ENCODE measurements around the gene CRYBG1. TPM values are rescaled to one million over a fixed set of nuclear protein-coding genes. Genes with fewer than 3 reads are reported as not detected.

CRYBG1 gene, protein sequence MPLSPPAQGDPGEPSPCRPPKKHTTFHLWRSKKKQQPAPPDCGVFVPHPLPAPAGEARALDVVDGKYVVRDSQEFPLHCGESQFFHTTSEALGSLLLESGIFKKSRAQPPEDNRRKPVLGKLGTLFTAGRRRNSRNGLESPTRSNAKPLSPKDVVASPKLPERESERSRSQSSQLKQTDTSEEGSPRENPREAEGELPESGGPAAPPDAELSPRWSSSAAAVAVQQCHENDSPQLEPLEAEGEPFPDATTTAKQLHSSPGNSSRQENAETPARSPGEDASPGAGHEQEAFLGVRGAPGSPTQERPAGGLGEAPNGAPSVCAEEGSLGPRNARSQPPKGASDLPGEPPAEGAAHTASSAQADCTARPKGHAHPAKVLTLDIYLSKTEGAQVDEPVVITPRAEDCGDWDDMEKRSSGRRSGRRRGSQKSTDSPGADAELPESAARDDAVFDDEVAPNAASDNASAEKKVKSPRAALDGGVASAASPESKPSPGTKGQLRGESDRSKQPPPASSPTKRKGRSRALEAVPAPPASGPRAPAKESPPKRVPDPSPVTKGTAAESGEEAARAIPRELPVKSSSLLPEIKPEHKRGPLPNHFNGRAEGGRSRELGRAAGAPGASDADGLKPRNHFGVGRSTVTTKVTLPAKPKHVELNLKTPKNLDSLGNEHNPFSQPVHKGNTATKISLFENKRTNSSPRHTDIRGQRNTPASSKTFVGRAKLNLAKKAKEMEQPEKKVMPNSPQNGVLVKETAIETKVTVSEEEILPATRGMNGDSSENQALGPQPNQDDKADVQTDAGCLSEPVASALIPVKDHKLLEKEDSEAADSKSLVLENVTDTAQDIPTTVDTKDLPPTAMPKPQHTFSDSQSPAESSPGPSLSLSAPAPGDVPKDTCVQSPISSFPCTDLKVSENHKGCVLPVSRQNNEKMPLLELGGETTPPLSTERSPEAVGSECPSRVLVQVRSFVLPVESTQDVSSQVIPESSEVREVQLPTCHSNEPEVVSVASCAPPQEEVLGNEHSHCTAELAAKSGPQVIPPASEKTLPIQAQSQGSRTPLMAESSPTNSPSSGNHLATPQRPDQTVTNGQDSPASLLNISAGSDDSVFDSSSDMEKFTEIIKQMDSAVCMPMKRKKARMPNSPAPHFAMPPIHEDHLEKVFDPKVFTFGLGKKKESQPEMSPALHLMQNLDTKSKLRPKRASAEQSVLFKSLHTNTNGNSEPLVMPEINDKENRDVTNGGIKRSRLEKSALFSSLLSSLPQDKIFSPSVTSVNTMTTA (N-terminal part only)
- 0.66 and 1.3 TPM in 2 replicates for total RNA-seq (2014; rRNA removed; shearing (Covaris generic))

- Histone ChIP-seq H3K27me3 (ENCODE audit: control insufficient read depth, insufficient read depth, low read length) (peaks cover 13% of the 10 kb centered on the region), H3K4me3 (ENCODE audit: insufficient read depth, low read depth, low read length) (peak within 1 kb of the TSS; percentile 67), H3K36me3 (replicated peaks; ENCODE audit: control insufficient read depth, insufficient read depth, low read length) (no peaks in the 10 kb centered on the region)
- peak; percentile 98 for DNase-seq
Measured at GRCh38 chr6:106360410-106360988, at the start of gene CRYBG1. Gene CRYBG1 (plus strand): TSS chr6:106360717. CDS start chr6:106360909, 192 bp downstream.

DNA sequence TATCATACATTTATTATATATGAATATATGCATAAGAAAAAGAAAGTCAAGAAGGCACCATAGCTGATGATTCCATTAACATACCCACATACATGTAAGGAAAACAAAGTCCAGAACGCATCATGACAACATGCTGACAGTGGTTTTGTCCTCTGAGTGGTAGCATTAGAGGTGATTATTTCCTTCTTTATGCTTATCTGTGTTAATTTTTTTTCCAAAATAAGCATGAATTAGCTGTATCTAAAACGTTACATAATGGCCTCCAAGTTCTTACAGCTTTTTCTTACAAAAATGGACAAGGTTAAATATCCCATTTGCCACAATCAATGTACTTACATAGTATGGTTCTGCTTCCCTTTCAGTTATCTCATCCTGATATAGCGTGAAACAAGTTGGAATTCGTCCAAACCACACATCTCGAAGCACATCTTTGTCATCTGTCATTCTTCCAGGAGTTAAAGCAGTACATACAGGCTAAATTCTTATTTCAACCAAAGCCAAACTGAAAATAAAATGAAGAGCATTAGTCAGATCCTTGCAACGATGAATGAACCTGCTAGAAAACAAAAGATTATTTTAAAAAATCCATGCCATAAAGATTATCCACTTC, 44.6 kb upstream of the CRYBG1 start:
- H3K27me3 ChIP-seq (ENCODE audit: control insufficient read depth, insufficient read depth, low read length) = no peaks in the 10 kb centered on the region
- no peak overlapping the region for H3K4me3 ChIP-seq (ENCODE audit: insufficient read depth, low read depth, low read length)
- H3K36me3 ChIP-seq (replicated peaks; ENCODE audit: control insufficient read depth, insufficient read depth, low read length) = peaks cover 2% of the 10 kb centered on the region
- DNase-seq = no peak

DNA sequence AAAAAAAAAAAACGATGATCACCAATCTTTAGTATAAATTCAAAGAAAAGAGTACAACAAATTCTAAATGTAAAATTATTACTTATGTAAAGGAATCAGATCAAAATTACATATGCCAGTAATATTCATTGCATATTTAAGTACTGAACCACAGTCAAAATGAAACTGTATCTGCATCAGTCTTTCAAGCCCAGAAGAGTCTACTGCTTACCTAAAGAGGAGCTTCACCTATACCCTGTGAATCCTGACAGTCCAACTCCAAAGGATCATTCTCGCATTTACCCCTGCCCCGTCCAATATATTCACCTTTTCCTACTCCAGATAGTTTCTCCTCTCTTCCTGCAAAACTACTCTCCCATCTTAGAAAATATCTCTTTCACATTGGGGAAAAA, 44.1 kb upstream of the CRYBG1 start:
- Histone ChIP-seq H3K4me3 (ENCODE audit: insufficient read depth, low read depth, low read length) (no peak overlapping the region), H3K36me3 (replicated peaks; ENCODE audit: control insufficient read depth, insufficient read depth, low read length) (peaks cover 2% of the 10 kb centered on the region), H3K27me3 (ENCODE audit: control insufficient read depth, insufficient read depth, low read length) (no peaks in the 10 kb centered on the region)
- DNase-seq = no peak

DNA sequence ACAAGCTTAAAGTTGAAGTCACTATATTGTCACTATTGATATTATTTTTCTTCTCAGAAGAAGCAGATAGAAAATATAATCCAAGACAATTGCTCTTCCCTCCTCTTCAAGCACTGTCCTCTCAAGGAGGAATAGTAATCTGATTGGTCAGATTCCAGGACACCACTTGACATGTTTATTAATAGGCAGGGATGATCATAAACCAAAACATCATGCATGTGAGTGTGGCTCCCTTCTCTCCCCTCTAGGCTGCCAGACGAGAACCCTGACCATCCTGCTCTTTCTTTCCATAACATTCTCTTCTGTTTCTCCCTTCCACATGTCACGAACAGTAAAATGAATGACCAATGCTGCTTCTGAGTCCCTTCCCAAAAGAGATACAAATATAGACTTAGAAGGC, 42.5 kb upstream of the CRYBG1 start:
- no peaks in the 10 kb centered on the region for H3K27me3 ChIP-seq (ENCODE audit: control insufficient read depth, insufficient read depth, low read length)
- DNase-seq = no peak
- peaks cover 2% of the 10 kb centered on the region for H3K36me3 ChIP-seq (replicated peaks; ENCODE audit: control insufficient read depth, insufficient read depth, low read length)
- H3K4me3 ChIP-seq (ENCODE audit: insufficient read depth, low read depth, low read length) = no peak overlapping the region

- H3K4me3 ChIP-seq (ENCODE audit: insufficient read depth, low read depth, low read length) = no peak overlapping the region
- no peaks in the 10 kb centered on the region for H3K27me3 ChIP-seq (ENCODE audit: control insufficient read depth, insufficient read depth, low read length)
- H3K36me3 ChIP-seq (replicated peaks; ENCODE audit: control insufficient read depth, insufficient read depth, low read length) = peaks cover 2% of the 10 kb centered on the region
- DNase-seq = no peak
Measured at GRCh38 chr6:106318851-106319250, 41.7 kb upstream of the CRYBG1 start.

- H3K27me3 ChIP-seq (ENCODE audit: control insufficient read depth, insufficient read depth, low read length) = no peaks in the 10 kb centered on the region
- H3K36me3 ChIP-seq (replicated peaks; ENCODE audit: control insufficient read depth, insufficient read depth, low read length) = no peaks in the 10 kb centered on the region
- H3K4me3 ChIP-seq (ENCODE audit: insufficient read depth, low read depth, low read length) = no peak overlapping the region
- no peak for DNase-seq
Measured at GRCh38 chr6:106321940-106322339, 38.6 kb upstream of the CRYBG1 start.

GRCh38 chr6:106324726-106325335, 35.7 kb upstream of the CRYBG1 start:
- H3K4me3 ChIP-seq (ENCODE audit: insufficient read depth, low read depth, low read length) = peak overlapping the region; percentile 76
- no peak for DNase-seq
- no peaks in the 10 kb centered on the region for H3K36me3 ChIP-seq (replicated peaks; ENCODE audit: control insufficient read depth, insufficient read depth, low read length)
- H3K27me3 ChIP-seq (ENCODE audit: control insufficient read depth, insufficient read depth, low read length) = no peaks in the 10 kb centered on the region

- Histone ChIP-seq H3K36me3 (replicated peaks; ENCODE audit: control insufficient read depth, insufficient read depth, low read length) (no peaks in the 10 kb centered on the region), H3K4me3 (ENCODE audit: insufficient read depth, low read depth, low read length) (peak within 1 kb of the TSS; percentile 76), H3K27me3 (ENCODE audit: control insufficient read depth, insufficient read depth, low read length) (no peaks in the 10 kb centered on the region)
- peak; percentile 96 for DNase-seq
Measured at GRCh38 chr6:106325336-106326178, 35.0 kb upstream of the CRYBG1 start, which contains the start of gene ATG5. Gene ATG5 (minus strand): TSS chr6:106325760. CDS start chr6:106316208, 9,552 bp downstream.

- peak; percentile 59 for DNase-seq
- no peaks in the 10 kb centered on the region for H3K36me3 ChIP-seq (replicated peaks; ENCODE audit: control insufficient read depth, insufficient read depth, low read length)
Measured at GRCh38 chr6:106334646-106335448, 25.7 kb upstream of the CRYBG1 start.

GRCh38 chr6:106339334-106340029, 21.0 kb upstream of the CRYBG1 start:
- H3K27me3 ChIP-seq (ENCODE audit: control insufficient read depth, insufficient read depth, low read length) = no peaks in the 10 kb centered on the region
- H3K4me3 ChIP-seq (ENCODE audit: insufficient read depth, low read depth, low read length) = no peak overlapping the region
- DNase-seq = peak; percentile 83
- H3K36me3 ChIP-seq (replicated peaks; ENCODE audit: control insufficient read depth, insufficient read depth, low read length) = no peaks in the 10 kb centered on the region

More at GRCh38 chr6:106334646-106335448, 25.7 kb upstream of the CRYBG1 start:
- Histone ChIP-seq H3K4me3 (ENCODE audit: insufficient read depth, low read depth, low read length) (no peak overlapping the region), H3K27me3 (ENCODE audit: control insufficient read depth, insufficient read depth, low read length) (no peaks in the 10 kb centered on the region)

DNA sequence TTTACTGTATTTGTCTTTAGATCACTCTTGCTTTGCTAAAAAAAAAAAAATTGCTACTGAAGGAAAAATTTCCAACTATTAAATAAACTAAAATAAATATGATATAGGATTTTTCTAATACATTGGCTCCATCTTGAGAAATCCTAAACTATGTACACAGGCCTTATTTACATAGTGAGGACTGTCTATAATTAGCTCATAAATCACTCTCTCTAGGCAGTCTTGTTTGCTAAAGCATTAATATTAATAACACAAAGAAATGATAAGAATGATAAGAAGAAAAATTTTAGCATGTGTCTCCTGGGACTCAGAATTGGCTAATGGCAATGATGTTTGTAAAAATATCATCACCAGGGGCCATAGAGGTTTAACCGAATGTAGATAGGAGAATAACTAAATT, 13.3 kb upstream of the CRYBG1 start:
- no peaks in the 10 kb centered on the region for H3K27me3 ChIP-seq (ENCODE audit: control insufficient read depth, insufficient read depth, low read length)
- no peak overlapping the region for H3K4me3 ChIP-seq (ENCODE audit: insufficient read depth, low read depth, low read length)
- no peaks in the 10 kb centered on the region for H3K36me3 ChIP-seq (replicated peaks; ENCODE audit: control insufficient read depth, insufficient read depth, low read length)
- DNase-seq = no peak

All from H7 (cell line).